A673 (cell line): Measurements from ENCODE around the gene MYL3. TPM values are rescaled to one million over a fixed set of nuclear protein-coding genes. Genes with fewer than 3 reads are reported as not detected.

Experiments used
- total RNA-seq: library from RNA; stranded (reverse); gene quantifications from 2 replicates; pipeline ENCODE4 v1.2.3, GENCODE V29; 2021

MYL3 gene
- total RNA-seq, 1 experiment from 2014 or later: not detected

Other genes starting within 250 kb of the MYL3 start
- 0.20 and 0.24 TPM in 2 replicates for gene ALS2CL, start 169.8 kb downstream of the MYL3 start, total RNA-seq
- 0.17 TPM in 1 of 2 replicates, not detected in the other for gene TMIE, start 162.1 kb downstream of the MYL3 start, total RNA-seq
- gene PRSS50, start 145.6 kb downstream of the MYL3 start, total RNA-seq: not detected in 2 replicates
- gene PTH1R, start 14.3 kb upstream of the MYL3 start, total RNA-seq: 1.2 and 1.7 TPM in 2 replicates
- gene CCDC12, start 113.3 kb upstream of the MYL3 start, total RNA-seq: 28.2 and 31.3 TPM in 2 replicates
- gene NBEAL2, start 116.2 kb upstream of the MYL3 start, total RNA-seq: 15.7 and 17.8 TPM in 2 replicates